Skeletal muscle satellite cell (primary cell): Measurements from ENCODE around the gene MYO15B.

Experiments
- H3K27me3 ChIP-seq: 2 replicates; pipeline ENCODE4 v1.7.0; 2013; ENCODE audit warnings: low read length; ENCODE audit not compliant: control insufficient read depth, insufficient read depth
- H3K36me3 ChIP-seq: 2 replicates; pipeline ENCODE4 v1.7.0; 2013; ENCODE audit warnings: mild to moderate bottlenecking, control low read depth, low read length; ENCODE audit not compliant: insufficient read depth
- H3K4me1 ChIP-seq: 2 replicates; pipeline ENCODE4 v1.7.0; 2013; ENCODE audit warnings: low read length; ENCODE audit not compliant: control insufficient read depth, insufficient read depth
- H3K4me2 ChIP-seq: 2 replicates; pipeline ENCODE4 v1.7.0; 2013; ENCODE audit warnings: mild to moderate bottlenecking, low read length
- H3K4me3 ChIP-seq: 2 replicates; pipeline ENCODE4 v1.7.0; 2013; ENCODE audit warnings: low read length
- H3K9ac ChIP-seq: 2 replicates; pipeline ENCODE4 v1.7.0; 2013; ENCODE audit warnings: mild to moderate bottlenecking, low read depth, low read length, moderate library complexity
- H3K9me3 ChIP-seq: replicated peaks from 2 replicates; pipeline ENCODE4 v1.7.0; 2013; ENCODE audit warnings: mild to moderate bottlenecking, control low read depth, low read length

MYO15B gene

DNA sequence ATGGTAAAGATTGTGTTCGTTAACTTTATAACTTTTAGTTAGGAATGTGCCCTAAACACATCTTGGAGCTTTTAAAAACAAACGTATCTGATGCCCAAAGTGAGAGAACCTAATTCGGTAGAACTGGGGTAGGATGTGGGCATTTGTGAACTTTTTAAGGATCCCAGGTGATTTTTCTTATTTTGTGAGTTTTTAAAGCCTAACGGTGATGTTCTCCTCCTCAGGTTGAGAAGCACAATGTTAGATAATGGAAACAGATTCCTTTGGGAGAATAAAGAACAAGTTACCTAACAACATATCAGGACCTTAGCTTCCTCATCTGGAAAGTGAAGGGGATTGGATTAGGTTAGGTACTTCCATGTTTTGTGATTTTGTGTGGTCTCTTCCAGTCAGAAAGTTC is 80.2 kb downstream of the MYO15B start:
- peaks cover 31% of the 10 kb centered on the region for H3K36me3 ChIP-seq
- peak overlapping the region; percentile 80 for H3K4me2 ChIP-seq
- H3K4me1 ChIP-seq, result peaks cover 15% of the 10 kb centered on the region
- H3K9me3 ChIP-seq, result no peaks in the 10 kb centered on the region
- H3K27me3 ChIP-seq, result no peaks in the 10 kb centered on the region
- peak overlapping the region; percentile 98 for H3K4me3 ChIP-seq
- H3K9ac ChIP-seq, result peak overlapping the region; percentile 95

GRCh38 chr17:75668489-75668888 is 80.9 kb downstream of the MYO15B start:
- no peaks in the 10 kb centered on the region for H3K9me3 ChIP-seq
- H3K27me3 ChIP-seq, result no peaks in the 10 kb centered on the region
- H3K4me1 ChIP-seq, result peaks cover 18% of the 10 kb centered on the region
- H3K4me2 ChIP-seq, result peak overlapping the region; percentile 80
- H3K36me3 ChIP-seq, result peaks cover 35% of the 10 kb centered on the region
- H3K4me3 ChIP-seq, result peak overlapping the region; percentile 98
- peak overlapping the region; percentile 95 for H3K9ac ChIP-seq

GRCh38 chr17:75670868-75671267 is 83.3 kb downstream of the MYO15B start:
- Histone ChIP-seq H3K4me3 (no peak overlapping the region), H3K4me2 (no peak overlapping the region), H3K4me1 (peaks cover 22% of the 10 kb centered on the region), H3K9ac (no peak overlapping the region), H3K36me3 (peaks cover 37% of the 10 kb centered on the region), H3K9me3 (no peaks in the 10 kb centered on the region), H3K27me3 (no peaks in the 10 kb centered on the region)

DNA sequence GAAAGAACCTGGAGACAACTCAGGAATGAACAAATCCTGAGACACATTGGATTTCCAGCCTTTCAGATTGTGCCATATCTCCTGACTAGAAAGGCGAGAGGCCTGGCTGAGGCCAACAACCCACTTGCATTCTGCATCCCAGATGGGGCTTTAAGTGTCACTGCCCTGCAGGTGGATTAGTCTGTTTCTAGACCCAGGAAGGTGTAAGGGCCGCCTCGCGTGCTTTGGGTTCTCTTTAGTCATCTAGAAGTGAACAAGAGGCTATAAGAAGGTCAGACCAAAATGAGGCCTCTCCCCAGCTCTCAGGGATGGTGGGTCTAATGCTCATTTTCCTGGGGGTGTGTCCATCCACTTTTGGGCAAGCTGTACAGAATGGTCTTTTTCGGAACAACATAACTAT is 84.4 kb downstream of the MYO15B start:
- no peaks in the 10 kb centered on the region for H3K9me3 ChIP-seq
- H3K4me1 ChIP-seq, result peaks cover 16% of the 10 kb centered on the region
- H3K36me3 ChIP-seq, result peaks cover 41% of the 10 kb centered on the region
- H3K9ac ChIP-seq, result no peak overlapping the region
- no peak overlapping the region for H3K4me2 ChIP-seq
- no peak overlapping the region for H3K4me3 ChIP-seq
- H3K27me3 ChIP-seq, result no peaks in the 10 kb centered on the region

DNA sequence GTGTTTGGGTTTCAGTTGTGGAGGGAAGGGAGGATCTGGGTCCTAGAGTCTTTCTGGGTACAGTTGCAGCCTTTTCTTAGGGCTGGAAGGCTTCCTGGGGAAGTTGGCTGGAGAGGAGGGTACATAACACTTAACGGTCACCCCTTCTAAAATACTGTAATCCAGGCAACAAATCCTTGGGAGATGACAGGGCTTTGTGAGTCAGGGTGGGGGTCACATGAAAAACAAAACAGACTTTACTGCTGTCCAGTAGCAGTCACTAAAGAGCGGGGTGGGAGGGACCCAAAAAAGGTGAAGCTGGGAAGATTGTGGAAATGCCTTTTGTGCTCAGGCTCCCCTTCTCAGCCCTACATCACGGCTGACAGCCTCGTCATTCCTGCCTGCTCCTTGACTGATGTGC is 85.9 kb downstream of the MYO15B start:
- H3K36me3 ChIP-seq, result peaks cover 46% of the 10 kb centered on the region
- no peak overlapping the region for H3K4me2 ChIP-seq

More for the DNA sequence above, 85.9 kb downstream of the MYO15B start:
- Histone ChIP-seq H3K9me3 (no peaks in the 10 kb centered on the region), H3K4me1 (peaks cover 10% of the 10 kb centered on the region), H3K4me3 (no peak overlapping the region), H3K27me3 (no peaks in the 10 kb centered on the region), H3K9ac (no peak overlapping the region)
